ENCODE data around the gene LRRC17. TPM values are rescaled to one million over a fixed set of nuclear protein-coding genes. Genes with fewer than 3 reads are reported as not detected.

Gene LRRC17
- total and polyA plus RNA-seq, 3 experiments from 2014 or later = not detected

GRCh38 chr7:102874966-102875365, 37.8 kb upstream of the LRRC17 start:
- Mint-ChIP-seq H3K27ac (peak overlapping the region in 1 of 8 donors; percentile 11), H3K27me3 (peaks cover 0 to 2% of the 10 kb centered on the region in 2 donors), H3K4me3 (no peak overlapping the region), H3K9me3 (no peaks in the 10 kb centered on the region), H3K36me3 (peaks cover 0 to 7% (median 7%) of the 10 kb centered on the region in 3 donors), H3K4me1 (peaks cover 4 to 10% (median 10%) of the 10 kb centered on the region in 3 donors)
- H3K4me1 ChIP-seq (ENCODE audit: insufficient read depth, low read length) = no peaks in the 10 kb centered on the region
- H3K9me3 ChIP-seq (ENCODE audit: low read length) = no peaks in the 10 kb centered on the region
- DNase-seq = no peak
- no peaks in the 10 kb centered on the region for H3K36me3 ChIP-seq (ENCODE audit: insufficient read depth, low read length)
- ChIA-PET CTCF (interaction anchor here (0.7 kb wide), 1 partner anchor 12 kb away, joined by 3 read pairs; no protein-coding TSS in a partner anchor), POLR2A (no interaction called here)
- no peak overlapping the region for H3K4me3 ChIP-seq (ENCODE audit: low read length)
- no peak overlapping the region for H3K27ac ChIP-seq (ENCODE audit: low read depth, low read length)
- no peaks in the 10 kb centered on the region for H3K27me3 ChIP-seq (ENCODE audit: insufficient read depth, low read length, poor library complexity, severe bottlenecking)

GRCh38 chr7:102875700-102876295, 37.0 kb upstream of the LRRC17 start:
- Mint-ChIP-seq H3K27ac (no peak overlapping the region), H3K4me1 (peaks cover 4 to 10% (median 10%) of the 10 kb centered on the region in 3 donors), H3K36me3 (peaks cover 0 to 7% (median 7%) of the 10 kb centered on the region in 3 donors), H3K4me3 (no peak overlapping the region), H3K9me3 (no peaks in the 10 kb centered on the region), H3K27me3 (no peaks in the 10 kb centered on the region)
- POLR2A ChIA-PET = no interaction called here
- no peak overlapping the region for H3K4me3 ChIP-seq (ENCODE audit: low read length)
- no peaks in the 10 kb centered on the region for H3K36me3 ChIP-seq (ENCODE audit: insufficient read depth, low read length)
- no peak overlapping the region for H3K27ac ChIP-seq (ENCODE audit: low read depth, low read length)
- H3K9me3 ChIP-seq (ENCODE audit: low read length) = no peaks in the 10 kb centered on the region
- H3K4me1 ChIP-seq (ENCODE audit: insufficient read depth, low read length) = no peaks in the 10 kb centered on the region
- no peaks in the 10 kb centered on the region for H3K27me3 ChIP-seq (ENCODE audit: insufficient read depth, low read length, poor library complexity, severe bottlenecking)
- no peak for DNase-seq
- CTCF ChIA-PET = interaction anchor here (0.7 kb wide), 1 partner anchor 11 kb away, joined by 3 read pairs; no protein-coding TSS in a partner anchor

GRCh38 chr7:102883098-102883860, 29.5 kb upstream of the LRRC17 start:
- Histone ChIP-seq H3K27ac (ENCODE audit: low read depth, low read length) (no peak overlapping the region), H3K4me3 (ENCODE audit: low read length) (no peak overlapping the region), H3K4me1 (ENCODE audit: insufficient read depth, low read length) (no peaks in the 10 kb centered on the region), H3K36me3 (ENCODE audit: insufficient read depth, low read length) (no peaks in the 10 kb centered on the region), H3K27me3 (ENCODE audit: insufficient read depth, low read length, poor library complexity, severe bottlenecking) (no peaks in the 10 kb centered on the region), H3K9me3 (ENCODE audit: low read length) (no peaks in the 10 kb centered on the region)
- no peaks in the 10 kb centered on the region for H3K36me3 Mint-ChIP-seq
- H3K4me3 Mint-ChIP-seq = no peak overlapping the region
- no peaks in the 10 kb centered on the region for H3K9me3 Mint-ChIP-seq
- H3K4me1 Mint-ChIP-seq = no peaks in the 10 kb centered on the region
- peaks cover 0 to 4% of the 10 kb centered on the region in 2 donors for H3K27me3 Mint-ChIP-seq
- no peak overlapping the region for H3K27ac Mint-ChIP-seq
- no peak for DNase-seq
- ChIA-PET POLR2A (no interaction called here), CTCF (no interaction called here)

GRCh38 chr7:102888561-102889233, 24.1 kb upstream of the LRRC17 start:
- no peak overlapping the region for H3K4me3 ChIP-seq (ENCODE audit: low read length)
- no peak overlapping the region for H3K27ac Mint-ChIP-seq
- no peaks in the 10 kb centered on the region for H3K4me1 ChIP-seq (ENCODE audit: insufficient read depth, low read length)
- ChIA-PET CTCF (no interaction called here), POLR2A (no interaction called here)
- no peaks in the 10 kb centered on the region for H3K27me3 ChIP-seq (ENCODE audit: insufficient read depth, low read length, poor library complexity, severe bottlenecking)
- no peaks in the 10 kb centered on the region for H3K9me3 ChIP-seq (ENCODE audit: low read length)
- no peaks in the 10 kb centered on the region for H3K9me3 Mint-ChIP-seq
- H3K4me3 Mint-ChIP-seq = no peak overlapping the region
- no peak overlapping the region for H3K27ac ChIP-seq (ENCODE audit: low read depth, low read length)
- no peak for DNase-seq
- no peaks in the 10 kb centered on the region for H3K36me3 Mint-ChIP-seq
- H3K36me3 ChIP-seq (ENCODE audit: insufficient read depth, low read length) = no peaks in the 10 kb centered on the region
- H3K27me3 Mint-ChIP-seq = peaks cover 3 to 9% of the 10 kb centered on the region in 2 donors
- H3K4me1 Mint-ChIP-seq = no peaks in the 10 kb centered on the region

GRCh38 chr7:102889851-102890250, 22.9 kb upstream of the LRRC17 start:
- no peak overlapping the region for H3K27ac ChIP-seq (ENCODE audit: low read depth, low read length)
- no peaks in the 10 kb centered on the region for H3K36me3 ChIP-seq (ENCODE audit: insufficient read depth, low read length)
- CTCF ChIA-PET = interaction anchor here (0.6 kb wide), 1 partner anchor 8 kb away, joined by 3 read pairs; no protein-coding TSS in a partner anchor
- no peaks in the 10 kb centered on the region for H3K36me3 Mint-ChIP-seq
- no peak for DNase-seq
- POLR2A ChIA-PET = no interaction called here
- H3K27me3 Mint-ChIP-seq = peaks cover 3 to 9% of the 10 kb centered on the region in 2 donors
- H3K4me1 Mint-ChIP-seq = no peaks in the 10 kb centered on the region
- H3K9me3 Mint-ChIP-seq = no peaks in the 10 kb centered on the region
- no peaks in the 10 kb centered on the region for H3K27me3 ChIP-seq (ENCODE audit: insufficient read depth, low read length, poor library complexity, severe bottlenecking)
- no peak overlapping the region for H3K27ac Mint-ChIP-seq
- no peak overlapping the region for H3K4me3 Mint-ChIP-seq
- no peak overlapping the region for H3K4me3 ChIP-seq (ENCODE audit: low read length)
- H3K4me1 ChIP-seq (ENCODE audit: insufficient read depth, low read length) = no peaks in the 10 kb centered on the region
- no peaks in the 10 kb centered on the region for H3K9me3 ChIP-seq (ENCODE audit: low read length)

- Histone ChIP-seq H3K9me3 (ENCODE audit: low read length) (no peaks in the 10 kb centered on the region), H3K36me3 (ENCODE audit: insufficient read depth, low read length) (no peaks in the 10 kb centered on the region), H3K4me1 (ENCODE audit: insufficient read depth, low read length) (no peaks in the 10 kb centered on the region), H3K27ac (ENCODE audit: low read depth, low read length) (no peak overlapping the region), H3K27me3 (ENCODE audit: insufficient read depth, low read length, poor library complexity, severe bottlenecking) (no peaks in the 10 kb centered on the region), H3K4me3 (ENCODE audit: low read length) (no peak overlapping the region)
- DNase-seq = no peak
- Mint-ChIP-seq H3K27ac (no peak overlapping the region), H3K27me3 (peaks cover 3 to 9% of the 10 kb centered on the region in 2 donors), H3K36me3 (no peaks in the 10 kb centered on the region), H3K9me3 (no peaks in the 10 kb centered on the region), H3K4me3 (no peak overlapping the region), H3K4me1 (no peaks in the 10 kb centered on the region)
- ChIA-PET CTCF (interaction anchor here (0.6 kb wide), 1 partner anchor 8 kb away, joined by 3 read pairs; no protein-coding TSS in a partner anchor), POLR2A (no interaction called here)
Measured at GRCh38 chr7:102890292-102890970, 22.4 kb upstream of the LRRC17 start.

GRCh38 chr7:102890971-102891692, 21.7 kb upstream of the LRRC17 start:
- no peaks in the 10 kb centered on the region for H3K27me3 ChIP-seq (ENCODE audit: insufficient read depth, low read length, poor library complexity, severe bottlenecking)
- ChIA-PET CTCF (no interaction called here), POLR2A (no interaction called here)
- H3K27ac Mint-ChIP-seq = no peak overlapping the region
- H3K36me3 Mint-ChIP-seq = no peaks in the 10 kb centered on the region
- H3K4me1 ChIP-seq (ENCODE audit: insufficient read depth, low read length) = no peaks in the 10 kb centered on the region
- DNase-seq = no peak
- no peak overlapping the region for H3K27ac ChIP-seq (ENCODE audit: low read depth, low read length)
- H3K9me3 ChIP-seq (ENCODE audit: low read length) = no peaks in the 10 kb centered on the region
- no peaks in the 10 kb centered on the region for H3K9me3 Mint-ChIP-seq
- no peak overlapping the region for H3K4me3 Mint-ChIP-seq
- no peaks in the 10 kb centered on the region for H3K4me1 Mint-ChIP-seq
- H3K36me3 ChIP-seq (ENCODE audit: insufficient read depth, low read length) = no peaks in the 10 kb centered on the region
- peaks cover 5 to 9% of the 10 kb centered on the region in 2 donors for H3K27me3 Mint-ChIP-seq
- H3K4me3 ChIP-seq (ENCODE audit: low read length) = no peak overlapping the region
